Ammon's horn (tissue), 1 donor: ENCODE results near the gene MTCL1.

Experiments used
- DNase-seq: peaks from one replicate; pipeline ENCODE4 v3.0.0-alpha.2; 2016; ENCODE audit warnings: low spot score

Gene MTCL1

GRCh38 chr18:8812631-8813030 is 107.3 kb downstream of the MTCL1 start:
- no peak for DNase-seq

DNA sequence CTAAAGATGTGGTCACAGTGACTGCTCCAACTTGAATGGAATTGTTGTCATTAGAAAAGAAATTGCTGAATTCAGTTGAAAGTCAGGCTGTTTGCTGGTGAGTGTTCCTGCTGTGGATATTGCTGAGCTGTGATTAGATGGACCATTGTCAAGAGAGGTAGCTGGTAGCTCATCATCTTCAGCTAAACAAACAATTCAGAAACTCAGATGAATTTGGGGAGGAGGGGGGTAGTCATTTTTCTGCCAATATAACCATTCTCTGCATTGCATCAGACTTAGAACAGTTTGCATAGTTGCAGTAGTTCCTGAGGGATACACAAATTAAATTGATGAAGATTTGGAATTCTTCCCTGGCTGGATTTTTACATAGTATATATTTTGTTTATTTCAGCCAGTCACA is 108.3 kb downstream of the MTCL1 start:
- no peak for DNase-seq

DNA sequence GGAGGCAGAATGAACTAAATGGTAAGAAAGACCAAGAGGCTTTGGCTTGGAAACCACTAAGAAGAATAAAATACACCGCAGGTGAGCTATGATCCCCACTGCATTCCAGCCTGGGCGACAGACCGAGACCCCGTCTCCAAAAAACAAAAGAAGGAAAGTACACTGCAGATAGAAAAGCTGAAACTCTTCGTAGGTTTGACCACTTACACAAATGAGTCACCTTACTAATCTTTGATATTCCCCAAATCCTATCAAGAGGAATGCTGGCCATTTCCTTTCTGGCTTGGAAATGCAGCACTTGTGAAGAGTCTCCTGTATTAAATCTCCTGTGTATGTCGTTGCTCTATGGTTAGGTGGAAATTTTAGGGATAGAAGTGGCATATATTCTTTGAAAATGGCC is 108.8 kb downstream of the MTCL1 start:
- DNase-seq = no peak

- DNase-seq = no peak
These were observed 110.9 kb downstream of the MTCL1 start for GRCh38 chr18:8816220-8816619.

GRCh38 chr18:8816816-8817215 is 111.5 kb downstream of the MTCL1 start:
- no peak for DNase-seq

GRCh38 chr18:8818982-8819381 is 113.6 kb downstream of the MTCL1 start:
- no peak for DNase-seq

DNA sequence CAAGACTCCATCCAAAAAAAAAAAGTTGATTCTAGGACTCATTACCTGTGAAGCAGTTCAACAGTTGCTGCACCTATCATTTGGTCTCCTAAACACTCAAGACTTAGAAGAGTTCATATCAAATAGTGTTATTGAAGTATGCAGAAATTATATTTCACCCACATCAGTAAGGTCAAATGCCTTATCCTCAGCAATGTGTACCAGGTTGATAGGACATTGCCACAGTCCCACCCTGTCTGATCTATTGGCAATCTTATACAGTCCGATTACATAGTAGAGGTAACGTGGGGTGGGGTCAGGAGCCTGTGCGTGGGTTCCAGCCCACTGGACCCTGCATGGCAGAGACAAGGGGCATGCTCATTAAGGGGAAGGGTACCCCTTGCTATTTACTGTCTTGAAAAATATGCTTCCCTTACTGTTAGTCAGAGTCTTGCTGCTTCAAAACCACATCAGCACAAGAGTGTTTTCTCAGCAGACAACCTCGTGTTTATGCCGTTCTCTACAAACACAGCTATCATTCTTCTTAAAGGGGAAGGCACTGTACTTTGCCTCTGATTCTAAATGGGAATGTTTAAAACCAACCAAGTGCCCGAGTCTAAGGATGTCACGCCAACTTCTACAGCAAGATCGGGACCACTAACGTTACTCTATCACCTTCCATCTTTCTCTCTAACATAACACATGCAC is 115.2 kb downstream of the MTCL1 start:
- DNase-seq = no peak

GRCh38 chr18:8821083-8821465 is 115.7 kb downstream of the MTCL1 start:
- no peak for DNase-seq

DNA sequence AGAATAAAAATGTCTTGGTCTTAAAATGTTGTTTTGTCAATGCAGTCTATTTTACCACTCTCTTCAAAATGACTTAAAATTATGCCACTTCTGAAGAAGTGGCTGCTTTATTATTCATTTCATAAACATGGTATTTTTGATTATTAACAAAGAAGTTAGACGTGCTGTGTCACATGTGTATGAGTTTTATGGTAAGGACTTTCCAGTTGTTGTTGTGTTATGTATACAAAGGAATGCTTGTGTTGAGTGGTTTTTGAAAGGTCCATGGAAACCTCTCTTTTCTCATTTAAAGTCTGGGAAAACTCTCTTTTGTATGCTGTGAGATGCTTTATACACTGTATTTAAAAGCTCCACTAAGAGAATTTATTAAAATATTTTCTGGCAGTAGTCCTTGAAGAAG is 116.2 kb downstream of the MTCL1 start:
- DNase-seq = no peak

- DNase-seq = no peak
These were observed 117.3 kb downstream of the MTCL1 start for GRCh38 chr18:8822643-8823042.

- no peak for DNase-seq
These were observed 118.2 kb downstream of the MTCL1 start for GRCh38 chr18:8823530-8823929.

DNA sequence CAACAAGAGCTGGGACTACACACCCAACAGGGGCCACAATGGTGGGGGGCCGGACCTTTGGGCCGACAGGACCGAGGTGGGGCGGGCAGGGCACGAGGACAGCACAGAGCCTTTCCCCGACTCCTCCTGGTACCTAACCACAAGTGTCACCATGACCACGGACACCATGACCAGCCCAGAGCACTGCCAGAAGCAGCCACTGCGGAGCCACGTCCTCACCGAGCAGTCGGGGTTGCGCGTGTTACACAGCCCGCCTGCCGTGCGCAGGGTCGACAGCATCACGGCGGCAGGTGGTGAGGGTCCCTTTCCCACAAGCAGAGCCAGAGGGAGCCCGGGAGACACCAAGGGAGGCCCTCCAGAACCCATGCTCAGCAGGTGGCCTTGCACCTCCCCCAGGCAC is 119.5 kb downstream of the MTCL1 start:
- DNase-seq = no peak

GRCh38 chr18:8825273-8825672 is 119.9 kb downstream of the MTCL1 start:
- no peak for DNase-seq

GRCh38 chr18:8825729-8826375 is 120.5 kb downstream of the MTCL1 start:
- no peak for DNase-seq

- DNase-seq = no peak
These were observed 121.2 kb downstream of the MTCL1 start for GRCh38 chr18:8826514-8826913.

DNA sequence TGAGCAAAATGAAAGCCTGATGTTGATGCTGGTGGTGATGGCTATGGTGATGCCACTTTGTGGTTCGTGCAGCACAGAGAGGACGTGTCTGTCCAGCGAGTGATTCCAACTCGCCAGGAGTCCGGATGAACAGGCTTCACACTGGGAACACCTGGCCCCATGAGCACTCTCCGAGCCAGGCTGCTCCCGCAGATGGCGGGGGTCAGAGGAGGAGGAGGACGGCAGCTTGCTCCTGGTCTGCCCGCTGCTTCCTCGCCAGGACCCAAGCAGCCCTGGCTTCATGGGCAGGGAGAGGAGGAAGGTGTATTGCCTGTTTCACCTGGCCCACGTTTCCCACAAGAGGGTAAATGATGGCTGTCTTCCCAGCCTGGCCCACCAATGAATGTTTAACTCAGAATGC is 121.6 kb downstream of the MTCL1 start:
- no peak for DNase-seq

DNA sequence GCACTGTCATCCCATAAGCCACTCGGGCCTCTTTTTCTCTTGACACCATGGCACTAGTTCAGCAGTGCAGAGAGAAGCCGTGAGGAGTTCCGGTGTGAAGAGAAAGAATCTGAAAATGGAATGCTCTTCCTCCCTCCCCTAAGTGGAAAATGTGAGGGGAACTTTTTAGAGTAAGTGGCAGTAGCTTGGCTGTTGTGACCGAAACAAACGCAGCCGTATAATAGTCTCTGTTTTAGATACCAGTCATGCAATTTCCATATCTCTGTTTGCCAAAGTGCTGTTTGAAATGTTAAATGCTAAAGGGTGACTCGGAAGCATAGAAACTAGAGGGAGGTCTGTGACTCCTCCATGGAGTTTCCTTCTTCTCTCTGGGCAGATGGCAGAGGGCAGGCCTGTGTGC is 122.9 kb downstream of the MTCL1 start:
- DNase-seq = no peak

GRCh38 chr18:8828798-8829197 is 123.4 kb downstream of the MTCL1 start:
- DNase-seq = no peak

DNA sequence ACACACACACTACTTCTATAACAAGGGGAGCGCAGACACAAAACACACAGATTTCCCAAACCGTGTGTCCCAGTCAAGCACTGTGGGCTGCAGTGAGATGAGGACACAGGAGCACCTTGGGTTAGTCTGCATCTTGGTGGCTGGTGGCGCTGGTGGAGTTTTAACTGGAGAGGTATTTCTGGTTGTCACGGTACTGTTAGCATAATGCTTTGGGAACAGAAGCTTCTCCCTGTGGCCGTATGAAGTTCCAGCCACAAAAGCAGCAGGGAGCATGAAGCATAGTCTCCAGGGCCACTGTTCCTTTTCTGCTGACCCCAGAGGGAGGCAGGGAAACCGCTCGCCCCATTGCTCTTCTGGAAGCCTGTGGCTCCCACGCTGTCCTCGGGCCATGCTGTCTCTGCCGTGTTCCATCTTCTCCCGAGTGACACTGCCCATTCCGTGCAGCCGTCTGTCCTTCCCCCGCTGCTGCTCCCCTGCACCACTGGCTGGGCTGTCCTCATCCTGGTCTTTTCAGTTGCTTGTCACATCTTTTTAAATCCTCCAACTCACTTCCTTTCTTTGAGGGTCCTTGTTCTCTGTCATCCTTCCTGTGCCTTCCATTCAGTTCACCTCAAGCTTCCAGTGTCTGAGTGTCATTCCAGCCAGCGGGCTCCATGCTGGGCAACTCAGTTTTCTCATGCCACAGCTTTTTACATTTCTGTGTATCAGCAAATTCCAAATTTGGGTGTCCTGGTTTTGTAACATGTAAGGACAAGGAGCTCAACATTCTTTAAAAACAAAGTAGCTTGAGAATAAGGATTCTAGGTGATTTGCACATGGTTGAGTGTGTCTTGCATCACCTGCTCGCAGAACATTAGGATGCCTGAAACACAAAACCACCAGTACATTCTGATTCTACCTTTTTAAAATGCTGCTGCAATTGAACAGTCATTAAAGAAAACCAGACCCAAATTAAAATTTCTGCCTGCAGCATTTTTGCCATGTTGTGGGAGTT is 125.0 kb downstream of the MTCL1 start:
- no peak for DNase-seq

GRCh38 chr18:8831112-8831511 is 125.8 kb downstream of the MTCL1 start:
- DNase-seq = no peak

DNA sequence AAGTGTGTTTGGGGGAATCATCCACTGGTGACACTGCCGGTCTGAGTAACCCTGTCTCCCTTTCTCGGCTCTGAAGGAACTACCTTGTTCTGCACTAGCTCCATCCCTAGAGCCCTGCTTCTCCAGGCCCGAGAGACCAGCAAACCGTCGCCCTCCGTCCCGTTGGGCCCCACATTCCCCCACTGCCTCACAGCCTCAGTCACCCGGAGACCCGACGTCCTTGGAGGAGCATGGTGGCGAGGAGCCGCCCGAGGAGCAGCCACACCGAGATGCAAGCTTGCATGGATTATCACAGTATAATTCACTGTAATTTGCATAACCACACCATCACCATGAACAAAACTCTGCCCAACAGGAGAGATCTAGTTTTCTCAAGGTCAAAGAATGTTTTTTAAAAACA is 126.2 kb downstream of the MTCL1 start:
- DNase-seq = no peak

DNA sequence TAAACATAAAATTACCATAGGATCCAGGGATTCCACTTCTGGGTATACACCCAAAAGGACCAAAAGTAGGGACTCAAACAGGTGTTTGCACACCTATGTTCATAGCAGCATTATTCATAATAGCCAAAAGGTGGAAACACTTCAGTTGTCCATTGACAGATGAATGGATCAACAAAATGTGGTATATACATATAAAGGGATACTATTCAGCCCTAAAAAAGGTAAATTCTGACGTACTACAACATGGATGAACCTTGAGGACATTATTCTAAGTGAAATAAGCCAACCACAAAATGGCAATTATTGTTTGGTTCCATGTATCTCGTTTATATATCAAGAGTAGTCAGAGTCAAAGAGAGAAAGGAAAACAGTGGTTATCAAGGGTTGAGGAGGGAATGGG is 128.1 kb downstream of the MTCL1 start:
- no peak for DNase-seq

- DNase-seq = no peak
These were observed 129.5 kb downstream of the MTCL1 start for GRCh38 chr18:8834881-8835280.
